GM18907 (cell line): Measurements from ENCODE around the gene MPPED1.

Experiments used
- ATAC-seq: cut with Tn5 transposase; IDR thresholded peaks from one replicate; pipeline ENCODE4 v1.9.1; 2021; ENCODE audit warnings: mild to moderate bottlenecking, moderate library complexity; ENCODE audit not compliant: unreplicated experiment

The MPPED1 gene

DNA sequence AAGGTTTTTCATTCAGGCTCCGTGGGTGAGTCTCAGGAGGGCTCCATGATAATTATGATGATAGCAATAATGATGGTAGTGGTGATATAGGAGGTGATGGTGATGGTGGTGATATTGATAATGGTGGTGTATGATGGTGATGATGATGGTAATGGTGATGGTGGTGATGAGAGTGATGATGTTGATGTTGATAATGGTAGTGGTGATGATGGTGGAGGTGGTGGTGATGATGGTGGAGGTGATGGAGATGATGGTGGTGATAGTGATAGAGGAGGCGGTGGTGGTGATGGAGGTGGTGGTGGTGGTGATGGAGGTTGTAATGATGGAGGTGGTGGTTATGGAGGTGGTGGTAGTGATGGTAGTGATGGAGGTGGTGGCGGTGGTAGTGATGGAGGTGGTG, 79.4 kb downstream of the MPPED1 start:
- no peak for ATAC-seq

DNA sequence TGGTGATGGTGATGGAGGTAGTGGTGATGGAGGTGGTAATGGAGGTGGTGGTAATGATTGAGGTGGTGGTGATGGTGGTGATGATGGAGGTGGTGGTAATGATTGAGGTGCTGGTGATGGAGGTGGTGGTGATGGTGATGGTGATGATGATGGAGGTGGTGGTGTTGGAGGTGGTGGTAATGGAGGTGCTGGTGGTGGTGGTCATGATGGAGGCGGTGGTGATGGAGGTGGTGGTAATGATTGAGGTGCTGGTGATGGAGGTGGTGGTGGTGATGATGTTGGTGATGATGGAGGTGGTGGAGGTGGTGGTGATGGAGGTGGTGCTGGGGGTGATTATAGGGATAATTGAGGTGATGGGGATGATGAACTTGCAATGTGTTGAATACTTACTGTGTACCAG, 79.9 kb downstream of the MPPED1 start:
- no peak for ATAC-seq

DNA sequence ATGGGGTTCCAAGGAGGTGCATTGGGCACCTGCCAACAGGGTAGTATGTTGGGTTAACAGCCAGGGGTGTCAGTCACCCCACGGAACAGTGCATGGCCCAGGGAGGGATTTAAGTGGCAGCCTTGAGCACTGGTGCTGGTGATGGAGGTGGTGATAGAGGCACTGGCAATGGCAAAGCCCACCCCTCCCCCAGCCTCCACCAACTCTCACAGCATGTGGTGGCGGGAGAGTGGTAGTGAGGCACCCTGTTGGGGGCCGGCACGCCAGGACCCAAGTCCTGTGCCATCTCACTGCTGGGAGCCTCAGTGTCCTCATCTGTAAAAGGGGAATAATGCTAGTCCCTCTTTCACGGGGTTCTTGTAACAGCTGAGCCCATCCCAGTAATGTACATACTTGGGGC, 81.5 kb downstream of the MPPED1 start:
- ATAC-seq = no peak

DNA sequence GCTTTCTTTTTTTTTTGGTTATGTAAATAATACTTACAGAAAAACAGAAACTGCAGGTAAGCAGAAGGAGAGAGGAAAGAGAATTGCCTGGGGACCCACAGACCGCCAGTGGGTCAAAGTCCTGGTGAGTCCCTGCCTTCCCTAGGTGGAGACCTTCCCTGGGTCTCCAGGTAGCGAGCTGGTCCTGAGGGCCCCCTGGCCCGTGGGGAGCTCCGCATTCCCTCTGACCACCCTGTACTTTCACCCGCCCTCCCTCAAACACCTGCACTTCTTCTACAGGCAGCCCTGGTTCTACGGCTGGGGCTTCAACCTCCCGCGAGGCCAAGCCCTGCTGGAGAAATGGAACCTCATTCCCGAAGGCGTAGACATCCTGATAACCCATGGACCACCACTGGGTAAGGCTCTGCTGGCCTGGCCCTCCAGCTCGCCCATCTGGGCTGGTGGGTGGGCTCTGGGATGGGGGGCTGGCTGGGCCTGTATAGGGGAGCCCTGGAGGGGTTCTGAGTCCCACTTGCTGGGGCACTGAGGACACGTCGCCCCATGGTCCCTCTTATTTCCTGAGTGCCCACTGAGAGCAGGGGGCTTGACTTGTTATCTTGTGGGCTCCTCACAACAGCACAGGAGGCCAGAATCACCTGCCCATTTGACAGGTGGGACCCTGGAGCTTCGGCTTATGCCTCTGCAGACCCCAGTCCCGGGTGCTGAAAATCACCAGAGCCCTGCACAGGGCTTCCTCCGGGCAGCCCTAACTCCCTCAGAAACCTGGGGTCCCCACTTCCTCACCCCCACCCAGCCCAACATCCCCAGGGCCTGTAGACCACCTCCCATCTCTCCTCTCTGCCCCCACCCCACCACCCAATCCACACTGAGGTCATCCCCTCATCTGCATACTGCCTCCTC, 86.4 kb downstream of the MPPED1 start:
- no peak for ATAC-seq

DNA sequence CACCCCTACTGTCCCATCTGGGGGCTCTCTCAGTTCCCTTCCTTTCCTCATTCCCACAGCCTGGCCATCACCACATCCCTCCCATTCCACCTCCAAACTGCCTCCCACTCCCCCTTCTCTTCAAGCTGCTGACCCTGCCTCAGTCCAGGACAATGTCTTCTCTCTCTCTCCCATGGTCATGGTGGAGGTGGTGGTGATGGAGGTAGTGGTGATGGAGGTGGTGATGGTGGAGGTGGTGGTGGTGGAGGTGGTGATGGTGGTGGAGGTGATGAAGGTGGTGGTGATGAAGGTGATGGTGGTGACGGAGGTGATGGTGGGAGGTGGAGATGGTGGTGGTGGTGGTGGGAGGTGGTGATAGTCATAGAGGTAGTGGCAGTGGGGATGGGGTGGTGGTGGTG, 87.0 kb downstream of the MPPED1 start:
- no peak for ATAC-seq

GRCh38 chr22:43500792-43501785, 89.3 kb downstream of the MPPED1 start:
- ATAC-seq = no peak

DNA sequence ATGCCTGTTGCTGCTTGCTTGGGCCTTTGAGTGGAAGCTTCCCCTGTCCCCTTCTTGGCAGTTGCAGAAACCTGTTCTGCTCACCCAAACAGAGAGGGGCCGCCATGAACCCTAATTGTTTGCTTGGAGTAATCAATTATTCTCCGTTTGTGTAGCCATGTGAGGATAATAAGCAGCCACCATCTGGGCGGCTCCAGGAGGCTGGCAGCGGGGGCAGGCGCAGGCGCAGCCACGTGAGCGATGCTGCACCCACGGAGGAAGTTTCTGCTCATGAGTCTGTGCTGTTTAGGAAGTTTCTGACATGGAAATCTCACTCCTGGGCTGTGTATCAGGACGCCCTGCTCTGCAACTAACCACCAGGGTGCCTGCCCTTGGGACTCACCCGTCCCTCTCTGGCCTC, 90.1 kb downstream of the MPPED1 start:
- no peak for ATAC-seq

DNA sequence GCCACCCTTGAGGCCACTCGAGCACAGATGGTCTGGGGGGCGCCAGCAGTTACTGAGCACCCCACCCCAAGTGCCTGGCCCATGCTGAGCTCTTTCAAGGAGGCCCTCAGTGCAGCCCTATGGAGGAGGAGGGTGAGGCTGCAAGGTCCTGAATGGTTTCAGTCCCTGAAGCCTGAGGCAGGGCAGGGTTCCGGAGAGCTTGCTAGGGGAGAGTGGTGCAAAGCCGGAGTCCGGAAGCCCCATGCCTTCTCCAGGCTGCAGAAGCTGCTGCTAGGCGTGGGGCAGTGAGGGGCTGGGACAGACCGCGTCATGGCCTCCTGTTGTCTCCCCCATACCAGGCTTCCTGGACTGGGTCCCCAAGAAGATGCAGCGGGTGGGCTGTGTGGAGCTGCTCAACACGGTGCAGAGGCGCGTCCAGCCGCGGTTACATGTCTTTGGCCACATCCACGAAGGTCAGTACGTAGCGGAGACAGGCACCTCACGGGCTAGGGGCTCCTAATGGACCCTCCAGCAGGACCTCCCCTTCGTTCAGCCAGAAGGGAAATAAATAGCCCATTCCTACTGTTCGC, 90.6 kb downstream of the MPPED1 start:
- no peak for ATAC-seq

DNA sequence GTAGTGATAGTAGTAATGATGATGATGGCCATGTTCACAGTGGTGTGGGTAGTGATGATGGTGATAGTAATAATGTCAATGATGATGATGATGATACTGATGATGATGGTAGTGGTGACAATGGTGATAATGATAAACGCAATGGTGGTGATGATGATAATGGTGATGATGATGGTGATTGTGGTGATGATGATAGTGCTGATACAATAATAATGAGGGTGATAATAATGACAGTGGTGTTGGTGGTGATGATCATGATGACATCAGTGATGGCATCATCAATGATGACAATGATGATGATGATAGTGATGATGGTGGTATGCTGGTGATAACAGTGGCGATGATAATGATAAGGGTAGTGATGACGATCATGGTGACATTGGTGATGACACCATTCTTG, 92.3 kb downstream of the MPPED1 start:
- ATAC-seq = no peak

DNA sequence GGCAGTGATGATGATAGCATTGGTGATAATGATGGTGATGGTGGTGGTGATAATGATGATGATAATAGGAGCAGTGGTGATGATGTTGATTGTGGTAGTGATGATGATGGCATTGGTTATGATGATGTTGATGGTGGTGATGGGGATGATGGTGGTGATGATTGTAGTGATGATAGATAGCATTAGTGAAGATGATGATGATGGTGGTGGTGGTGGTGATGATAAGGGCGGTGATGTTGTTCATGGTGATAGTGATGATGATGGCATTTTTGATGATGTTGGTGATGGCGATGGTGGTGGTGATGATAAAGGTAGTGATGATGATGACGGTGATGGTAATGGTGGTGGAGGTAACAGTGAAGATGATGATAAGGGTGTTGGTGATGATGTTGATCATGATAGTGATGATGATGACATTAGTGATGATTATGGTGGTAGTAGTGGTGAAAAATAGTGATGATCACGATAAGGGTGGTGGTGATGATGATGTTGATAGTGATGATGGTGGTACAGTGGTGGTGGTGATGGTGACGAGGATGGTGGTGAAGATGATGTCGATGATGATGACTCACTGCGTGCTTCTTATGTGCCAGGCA, 93.0 kb downstream of the MPPED1 start:
- no peak for ATAC-seq

DNA sequence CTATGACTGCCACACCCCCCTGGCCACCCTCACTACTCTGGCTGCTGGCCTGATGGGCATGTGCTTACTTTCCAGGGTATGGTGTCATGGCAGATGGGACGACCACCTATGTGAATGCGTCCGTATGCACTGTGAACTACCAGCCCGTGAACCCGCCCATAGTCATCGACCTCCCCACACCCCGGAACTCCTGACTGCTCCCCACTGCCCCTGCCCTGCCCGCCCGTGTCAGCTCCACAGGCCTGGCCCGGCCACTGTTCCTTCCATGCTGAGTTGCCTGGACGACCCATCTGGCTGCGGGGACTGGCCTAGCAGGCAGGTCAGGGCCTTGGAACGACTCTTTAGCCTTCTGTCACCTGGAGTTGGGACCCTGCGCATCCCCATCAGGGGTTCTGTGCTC, 93.6 kb downstream of the MPPED1 start:
- no peak for ATAC-seq

- ATAC-seq = no peak
Measured at GRCh38 chr22:43505896-43506295, 94.1 kb downstream of the MPPED1 start.

DNA sequence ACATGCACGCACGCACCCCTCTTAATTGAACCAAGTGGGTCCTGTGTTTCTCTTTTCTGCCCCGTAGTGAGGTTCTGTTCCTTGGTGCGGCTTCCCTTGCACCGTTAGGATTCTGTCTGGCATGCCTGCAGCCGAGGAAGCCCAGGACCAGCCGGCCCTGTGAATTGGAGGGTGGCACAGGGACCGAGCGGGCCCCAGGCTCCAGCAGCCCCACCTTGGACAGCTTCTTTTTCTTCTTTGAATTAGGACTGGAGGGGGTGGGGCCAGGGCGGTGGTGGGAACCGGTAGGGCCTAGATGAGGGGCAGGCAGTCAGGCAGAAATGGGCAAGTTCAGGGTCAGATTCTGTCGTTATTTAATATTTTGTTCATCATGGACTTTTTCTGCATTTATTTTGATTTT, 94.7 kb downstream of the MPPED1 start:
- no peak for ATAC-seq

- no peak for ATAC-seq
Measured at GRCh38 chr22:43507235-43507634, 95.4 kb downstream of the MPPED1 start.

- ATAC-seq = no peak
Measured at GRCh38 chr22:43508489-43508888, 96.7 kb downstream of the MPPED1 start.

DNA sequence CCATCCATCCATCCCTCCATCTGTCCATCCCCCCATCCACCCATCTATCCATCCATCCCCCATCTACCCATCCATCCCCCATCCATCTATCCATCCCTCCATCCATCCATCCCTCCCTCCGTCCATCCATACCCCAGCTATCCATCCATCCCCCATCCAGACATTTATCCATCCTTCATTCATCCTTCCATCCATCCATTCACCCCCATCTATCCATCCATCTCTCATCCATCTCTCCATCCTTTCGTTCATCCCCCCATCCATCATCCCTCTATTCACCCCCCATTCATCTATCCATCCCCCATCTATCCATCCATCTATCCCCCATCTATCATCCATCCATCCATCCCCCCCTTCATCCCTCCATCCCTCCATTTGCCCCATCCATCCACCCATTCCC, 97.5 kb downstream of the MPPED1 start:
- no peak for ATAC-seq

DNA sequence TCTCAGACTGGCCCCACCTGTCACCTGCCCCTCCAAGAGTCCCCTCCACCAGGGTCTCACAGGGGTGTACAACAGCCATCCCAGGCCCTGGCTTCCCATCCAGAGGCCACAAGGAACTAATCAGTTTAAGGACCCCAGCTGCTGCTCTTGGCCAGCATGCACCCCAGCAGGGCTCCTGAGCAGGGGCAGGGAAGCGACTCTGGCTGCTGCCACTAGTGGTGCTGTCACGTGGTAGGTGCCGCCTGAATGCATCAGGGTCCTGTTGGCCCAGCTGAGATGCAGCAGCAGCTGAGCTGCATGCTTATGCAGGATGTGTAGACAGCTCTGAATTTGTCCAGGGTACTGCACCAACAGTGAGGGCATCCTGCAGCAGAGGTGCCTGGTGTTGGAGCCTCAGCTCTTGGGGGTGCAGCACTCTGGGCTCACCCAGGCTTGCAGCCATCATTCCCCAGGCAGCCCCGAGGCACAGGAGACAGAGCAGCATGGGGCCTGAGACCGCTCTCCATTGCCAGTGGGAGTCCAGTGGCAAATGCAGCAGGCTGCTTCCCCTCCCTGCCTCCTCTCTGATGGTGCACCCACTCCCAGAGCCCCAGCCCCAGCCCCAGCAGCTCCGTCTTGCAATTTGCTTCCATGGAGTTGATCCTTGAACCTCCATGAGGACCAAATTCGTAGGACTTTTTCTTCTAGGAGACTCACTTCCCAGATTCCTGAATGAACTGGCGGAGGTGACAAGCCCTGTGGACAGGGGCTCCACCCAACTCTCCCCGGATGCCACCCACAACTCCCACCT, 98.7 kb downstream of the MPPED1 start:
- no peak for ATAC-seq

- ATAC-seq = no peak
Measured at GRCh38 chr22:43511276-43511910, 99.6 kb downstream of the MPPED1 start.

DNA sequence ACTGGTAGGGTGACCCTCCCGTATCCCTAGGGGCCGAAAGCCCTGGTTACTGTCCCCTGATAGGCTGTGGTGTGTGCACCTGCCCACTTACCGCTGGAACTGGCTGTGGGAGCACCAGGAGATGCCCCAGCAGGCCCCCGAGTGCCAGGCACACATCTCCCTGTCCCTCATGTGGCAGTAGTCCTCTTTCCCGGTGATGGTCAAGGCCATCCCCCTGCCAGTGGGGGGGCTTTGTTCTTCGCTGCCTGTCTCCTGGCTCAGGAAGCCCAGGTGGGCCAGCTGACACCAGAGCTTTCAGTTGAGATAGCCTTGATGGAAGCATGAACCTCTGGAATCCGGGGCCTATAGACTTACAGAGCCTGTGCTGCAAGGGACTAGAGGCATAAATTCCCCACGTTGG, 100.5 kb downstream of the MPPED1 start:
- no peak for ATAC-seq
